Measurements from ENCODE around the gene UBE2E3. TPM values are rescaled to one million over a fixed set of nuclear protein-coding genes. Genes with fewer than 3 reads are reported as not detected.

The UBE2E3 gene
- total RNA-seq, 1 experiment from 2014 or later = 180 TPM

DNA sequence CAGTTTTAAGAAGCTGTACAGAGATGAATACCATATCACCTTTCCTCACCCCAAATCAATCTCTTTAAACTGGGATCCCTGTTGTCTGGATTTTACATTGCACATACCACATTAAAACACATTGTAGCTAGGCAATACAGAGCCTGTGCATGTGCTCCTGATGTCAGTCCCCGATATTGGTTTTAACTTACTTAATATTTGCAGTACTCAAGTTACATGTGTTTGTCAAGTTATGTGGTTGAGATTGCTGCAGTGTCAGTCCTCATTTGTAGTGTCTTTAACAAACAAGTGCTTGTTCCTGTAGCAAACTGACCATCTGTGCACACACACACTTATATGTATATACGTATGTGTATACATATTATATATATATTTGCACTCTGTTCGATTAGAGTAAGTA, 10.4 kb upstream of the UBE2E3 start:
- POLR2A ChIA-PET (ENCODE audit: unreplicated experiment) = interaction anchor here (0.6 kb wide), 1 partner anchor 103 kb away, joined by 3 read pairs; no protein-coding TSS in a partner anchor
- H3K79me2 ChIP-seq (ENCODE audit: low read depth) = no peaks in the 10 kb centered on the region
- BruUV-seq (replicated peaks) = no TSS peak
- H3K4me1 ChIP-seq (replicated peaks; ENCODE audit: insufficient read depth) = no peaks in the 10 kb centered on the region
- H3K27me3 ChIP-seq (ENCODE audit: insufficient read depth, low read depth) = no peaks in the 10 kb centered on the region
- no peak overlapping the region for H3K4me3 ChIP-seq
- no peaks in the 10 kb centered on the region for H3K36me3 ChIP-seq (ENCODE audit: low read depth)
- H4K20me1 ChIP-seq (ENCODE audit: insufficient read depth) = no peaks in the 10 kb centered on the region
- peaks cover 4% of the 10 kb centered on the region; the same call in 1 of the 2 replicates for H3K9me2 ChIP-seq (ENCODE audit: insufficient read depth)
- DNase-seq = no peak
- H3K9me3 ChIP-seq (ENCODE audit: insufficient read depth, low read depth) = no peaks in the 10 kb centered on the region; the same call in 1 of the 2 replicates
- intact Hi-C loops (cut with micrococcal nuclease; ENCODE audit: unreplicated experiment) = no loop called here
- H3K27ac ChIP-seq = no peak overlapping the region
- CTCF ChIA-PET = no interaction called here
- no peak overlapping the region for H3K4me2 ChIP-seq
- H2AFZ ChIP-seq = no peak overlapping the region
- no peaks in the 10 kb centered on the region for H3F3A ChIP-seq (ENCODE audit: insufficient read depth, low read depth)
- TF ChIP-seq, protein P1, sequence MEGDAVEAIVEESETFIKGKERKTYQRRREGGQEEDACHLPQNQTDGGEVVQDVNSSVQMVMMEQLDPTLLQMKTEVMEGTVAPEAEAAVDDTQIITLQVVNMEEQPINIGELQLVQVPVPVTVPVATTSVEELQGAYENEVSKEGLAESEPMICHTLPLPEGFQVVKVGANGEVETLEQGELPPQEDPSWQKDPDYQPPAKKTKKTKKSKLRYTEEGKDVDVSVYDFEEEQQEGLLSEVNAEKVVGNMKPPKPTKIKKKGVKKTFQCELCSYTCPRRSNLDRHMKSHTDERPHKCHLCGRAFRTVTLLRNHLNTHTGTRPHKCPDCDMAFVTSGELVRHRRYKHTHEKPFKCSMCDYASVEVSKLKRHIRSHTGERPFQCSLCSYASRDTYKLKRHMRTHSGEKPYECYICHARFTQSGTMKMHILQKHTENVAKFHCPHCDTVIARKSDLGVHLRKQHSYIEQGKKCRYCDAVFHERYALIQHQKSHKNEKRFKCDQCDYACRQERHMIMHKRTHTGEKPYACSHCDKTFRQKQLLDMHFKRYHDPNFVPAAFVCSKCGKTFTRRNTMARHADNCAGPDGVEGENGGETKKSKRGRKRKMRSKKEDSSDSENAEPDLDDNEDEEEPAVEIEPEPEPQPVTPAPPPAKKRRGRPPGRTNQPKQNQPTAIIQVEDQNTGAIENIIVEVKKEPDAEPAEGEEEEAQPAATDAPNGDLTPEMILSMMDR (conservative IDR thresholded peaks at IDR 0.05) = no peak
- TF ChIP-seq EZH2 (IDR thresholded peaks at IDR 0.05; ENCODE audit: low read depth) = no peak

DNA sequence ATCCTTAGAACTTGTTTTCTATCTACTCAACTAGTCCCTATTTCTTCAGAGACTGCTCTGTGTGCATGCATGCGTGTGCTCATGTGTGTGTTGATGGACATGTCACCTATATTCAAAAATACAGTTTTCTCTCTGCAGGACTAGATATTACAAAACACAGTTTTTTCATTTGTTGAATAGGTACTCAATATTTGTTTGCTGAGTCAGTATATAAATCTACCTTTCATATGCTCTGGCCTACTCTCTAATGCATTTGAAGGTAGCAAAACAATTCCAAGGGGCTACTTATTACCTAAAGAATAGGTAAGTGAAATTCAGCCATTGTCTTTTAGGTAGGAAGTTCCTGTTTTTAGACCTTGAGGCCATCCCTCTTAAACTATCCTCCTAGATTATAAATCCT, 8.6 kb upstream of the UBE2E3 start:
- Histone ChIP-seq H3K9me3 (ENCODE audit: insufficient read depth, low read depth) (no peaks in the 10 kb centered on the region), H4K20me1 (ENCODE audit: insufficient read depth) (no peaks in the 10 kb centered on the region), H3K27me3 (ENCODE audit: insufficient read depth, low read depth) (no peaks in the 10 kb centered on the region), H3F3A (ENCODE audit: insufficient read depth, low read depth) (no peaks in the 10 kb centered on the region), H3K36me3 (ENCODE audit: low read depth) (no peaks in the 10 kb centered on the region), H3K79me2 (ENCODE audit: low read depth) (no peaks in the 10 kb centered on the region), H3K4me2 (no peak overlapping the region), H2AFZ (no peak overlapping the region), H3K4me3 (no peak overlapping the region), H3K9me2 (ENCODE audit: insufficient read depth) (peaks cover 4% of the 10 kb centered on the region; the same call in 1 of the 2 replicates), H3K4me1 (replicated peaks; ENCODE audit: insufficient read depth) (no peaks in the 10 kb centered on the region), H3K27ac (no peak overlapping the region)
- ChIA-PET CTCF (no interaction called here), POLR2A (ENCODE audit: unreplicated experiment) (no interaction called here)
- TF ChIP-seq EZH2 (IDR thresholded peaks at IDR 0.05; ENCODE audit: low read depth) = no peak
- TF ChIP-seq, protein P1 (conservative IDR thresholded peaks at IDR 0.05) = no peak
- intact Hi-C loops (cut with micrococcal nuclease; ENCODE audit: unreplicated experiment) = no loop called here
- no TSS peak for BruUV-seq (replicated peaks)
- DNase-seq = no peak

DNA sequence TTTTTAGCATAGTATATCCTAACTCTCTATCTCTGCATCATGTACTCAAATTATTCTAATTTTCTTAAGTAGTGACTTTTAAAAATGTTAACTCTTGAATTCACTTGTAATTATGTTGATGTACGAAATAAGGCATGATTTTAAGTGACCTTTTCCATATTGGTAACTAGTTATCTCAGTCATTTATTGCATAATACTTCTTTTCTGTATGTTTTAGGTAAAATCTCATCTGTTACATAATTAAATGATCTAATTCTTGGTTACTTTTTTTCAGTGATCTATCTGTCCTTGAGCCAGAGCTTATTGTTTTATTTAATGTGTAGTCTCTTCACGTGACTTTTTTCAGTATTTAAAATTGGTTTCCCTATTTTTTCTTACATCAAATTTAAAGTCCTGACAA, 4.8 kb upstream of the UBE2E3 start:
- Histone ChIP-seq H3F3A (ENCODE audit: insufficient read depth, low read depth) (peaks cover 20% of the 10 kb centered on the region; the same call in 1 of the 2 replicates), H3K4me3 (no peak overlapping the region), H3K4me1 (replicated peaks; ENCODE audit: insufficient read depth) (peaks cover 14% of the 10 kb centered on the region), H3K9me3 (ENCODE audit: insufficient read depth, low read depth) (no peaks in the 10 kb centered on the region), H2AFZ (no peak overlapping the region), H3K36me3 (ENCODE audit: low read depth) (no peaks in the 10 kb centered on the region), H3K9me2 (ENCODE audit: insufficient read depth) (peaks cover 4% of the 10 kb centered on the region; the same call in 1 of the 2 replicates), H3K4me2 (no peak overlapping the region), H3K27me3 (ENCODE audit: insufficient read depth, low read depth) (no peaks in the 10 kb centered on the region), H3K27ac (no peak overlapping the region), H3K79me2 (ENCODE audit: low read depth) (no peaks in the 10 kb centered on the region), H4K20me1 (ENCODE audit: insufficient read depth) (no peaks in the 10 kb centered on the region)
- DNase-seq = no peak
- no peak for TF ChIP-seq EZH2 (IDR thresholded peaks at IDR 0.05; ENCODE audit: low read depth)
- TF ChIP-seq, protein P1 (conservative IDR thresholded peaks at IDR 0.05) = no peak
- CTCF ChIA-PET = no interaction called here
- BruUV-seq (replicated peaks) = no TSS peak
- intact Hi-C loops (cut with micrococcal nuclease; ENCODE audit: unreplicated experiment) = loop anchor here (5.0 kb wide), 1 partner anchor 83 kb away; no protein-coding TSS in a partner anchor
- POLR2A ChIA-PET (ENCODE audit: unreplicated experiment) = no interaction called here

Measured in PC-9 (cell line).